Lower lobe of right lung (tissue), 2 donors: Measurements from ENCODE around the gene PPP2R5A. TPM values are rescaled to one million over a fixed set of nuclear protein-coding genes. Genes with fewer than 3 reads are reported as not detected.

ENCODE experiments used
- ATAC-seq, 2 donors: fragments of 200-7000 bp; cut with Tn5 transposase; one replicate each; pipeline ENCODE4 v1.9.1; 2020 to 2022; ENCODE audit warnings: mild to moderate bottlenecking in 2 of 2, moderate library complexity in 2 of 2
- DNase-seq: peaks from one replicate; pipeline ENCODE4 v3.0.0-alpha.2; 2020
- H3K27ac ChIP-seq: fragments of 200-600 bp; one replicate; pipeline ENCODE4 v1.8.0; 2022
- H3K27me3 ChIP-seq: fragments of 200-600 bp; one replicate; pipeline ENCODE4 v1.8.0; 2022; ENCODE audit warnings: low read depth
- H3K36me3 ChIP-seq: fragments of 200-600 bp; one replicate; pipeline ENCODE4 v1.8.0; 2022; ENCODE audit warnings: mild to moderate bottlenecking
- H3K4me1 ChIP-seq: fragments of 200-600 bp; one replicate; pipeline ENCODE4 v1.8.0; 2022
- H3K4me3 ChIP-seq: fragments of 200-600 bp; one replicate; pipeline ENCODE4 v1.8.0; 2022; ENCODE audit warnings: mild to moderate bottlenecking
- H3K9me3 ChIP-seq: fragments of 200-600 bp; one replicate; pipeline ENCODE4 v1.8.0; 2022
- CTCF ChIP-seq: fragments of 200-600 bp; IDR thresholded peaks from one replicate; pipeline ENCODE4 v1.8.0; 2022; ENCODE audit warnings: antibody characterized with exemption, mild to moderate bottlenecking
- intact Hi-C: fragments of 100-400 bp; cut with DNase I; formaldehyde crosslinking; loops from one replicate; pipeline ENCODE4 v1.11.0; 2022
- total RNA-seq: library from RNA; stranded (reverse); fragmentation: NEBNext Ultra II Directional; extraction: Animal tissue kit (Norgen Biotek cat#: 25700); gene quantifications from one replicate; pipeline ENCODE4 v1.2.1, GENCODE V29; 2021
- donor health status: DM: no; HTN: yes; CAD: no; lungs with severe emphysema.

The PPP2R5A gene
- total RNA-seq, 1 donor from 2014 or later: 91.5 TPM

- Histone ChIP-seq H3K36me3 (peaks cover 25% of the 10 kb centered on the region), H3K4me1 (peaks cover 26% of the 10 kb centered on the region), H3K27me3 (no peaks in the 10 kb centered on the region), H3K9me3 (no peaks in the 10 kb centered on the region), H3K27ac (no peak overlapping the region), H3K4me3 (no peak overlapping the region)
- ATAC-seq: no peak
- intact Hi-C loops: no loop called here
- no peak for TF ChIP-seq CTCF
- DNase-seq: no peak
These were observed 25.2 kb downstream of the PPP2R5A start for GRCh38 chr1:212310383-212310782.

GRCh38 chr1:212311836-212312497 lies 26.8 kb downstream of the PPP2R5A start:
- peaks cover 42% of the 10 kb centered on the region for H3K4me1 ChIP-seq
- no peak overlapping the region for H3K4me3 ChIP-seq
- ATAC-seq (no peak), DNase-seq (no peak)
- no peaks in the 10 kb centered on the region for H3K9me3 ChIP-seq
- TF ChIP-seq CTCF: no peak
- intact Hi-C loops: no loop called here
- no peaks in the 10 kb centered on the region for H3K27me3 ChIP-seq
- no peak overlapping the region for H3K27ac ChIP-seq
- peaks cover 22% of the 10 kb centered on the region for H3K36me3 ChIP-seq

- ATAC-seq (no peak), DNase-seq (no peak)
- Histone ChIP-seq H3K27ac (no peak overlapping the region), H3K4me1 (peaks cover 42% of the 10 kb centered on the region), H3K4me3 (no peak overlapping the region), H3K27me3 (no peaks in the 10 kb centered on the region), H3K36me3 (peaks cover 13% of the 10 kb centered on the region), H3K9me3 (no peaks in the 10 kb centered on the region)
- intact Hi-C loops: no loop called here
- no peak for TF ChIP-seq CTCF
These were observed 28.4 kb downstream of the PPP2R5A start for GRCh38 chr1:212313616-212314015.

GRCh38 chr1:212315184-212315583 lies 30.0 kb downstream of the PPP2R5A start:
- no peaks in the 10 kb centered on the region for H3K27me3 ChIP-seq
- DNase-seq (no peak), ATAC-seq (no peak)
- H3K4me3 ChIP-seq: no peak overlapping the region
- no peak overlapping the region for H3K27ac ChIP-seq
- intact Hi-C loops: no loop called here
- no peaks in the 10 kb centered on the region for H3K9me3 ChIP-seq
- no peaks in the 10 kb centered on the region for H3K36me3 ChIP-seq
- peaks cover 34% of the 10 kb centered on the region for H3K4me1 ChIP-seq
- no peak for TF ChIP-seq CTCF

GRCh38 chr1:212315907-212316306 lies 30.7 kb downstream of the PPP2R5A start:
- no peak overlapping the region for H3K27ac ChIP-seq
- no peaks in the 10 kb centered on the region for H3K36me3 ChIP-seq
- H3K4me1 ChIP-seq: peaks cover 27% of the 10 kb centered on the region
- no peaks in the 10 kb centered on the region for H3K27me3 ChIP-seq
- intact Hi-C loops: no loop called here
- no peaks in the 10 kb centered on the region for H3K9me3 ChIP-seq
- DNase-seq (no peak), ATAC-seq (peak; percentile 81 to 87)
- no peak overlapping the region for H3K4me3 ChIP-seq
- peak; percentile 15 for TF ChIP-seq CTCF
